Measurements from ENCODE around the gene CLDN4. TPM values are rescaled to one million over a fixed set of nuclear protein-coding genes. Genes with fewer than 3 reads are reported as not detected.
A peak's percentile ranks its signal among the peaks of the same experiment; 100 is the strongest.

Gene CLDN4
- total and polyA plus RNA-seq, 2 donors (not counting 3 experiments of a cell fraction or from before 2014, with no cell fraction given), result 0.13 to 0.15 TPM

- TF ChIP-seq CTCF (IDR thresholded peaks at IDR 0.05; ENCODE audit: extremely low read depth in 1 of 2, insufficient read depth in 1 of 2, low read depth in 1 of 2, low read length in 2 of 2), result peak; percentile 61 to 77
- no peak for TF ChIP-seq POLR2AphosphoS5 (IDR thresholded peaks at IDR 0.05; ENCODE audit: insufficient read depth, low read depth, low read length)
- Histone ChIP-seq H3K4me1 (ENCODE audit: control insufficient read depth, extremely low read depth, insufficient read depth, low read length) (no peaks in the 10 kb centered on the region), H2AFZ (ENCODE audit: low read depth, low read length) (no peak overlapping the region), H3K9ac (replicated peaks; ENCODE audit: extremely low read depth, insufficient read depth, low read length) (no peak overlapping the region), H3K27me3 (ENCODE audit: control insufficient read depth in 2 of 2, insufficient read depth in 2 of 2, low read length in 2 of 2) (no peaks in the 10 kb centered on the region), H3K4me2 (ENCODE audit: insufficient read depth, low read length) (no peak overlapping the region), H3K79me2 (ENCODE audit: control insufficient read depth, insufficient read depth, low read length) (no peaks in the 10 kb centered on the region), H3K36me3 (ENCODE audit: control insufficient read depth in 2 of 2, extremely low read depth in 1 of 2, insufficient read depth in 2 of 2, low read length in 2 of 2) (no peaks in the 10 kb centered on the region), H3K9me1 (replicated peaks; ENCODE audit: control insufficient read depth, extremely low read depth, insufficient read depth, low read length) (no peaks in the 10 kb centered on the region), H4K20me1 (replicated peaks; ENCODE audit: control insufficient read depth, extremely low read depth, insufficient read depth, low read length) (no peaks in the 10 kb centered on the region), H3K9me3 (replicated peaks; ENCODE audit: control insufficient read depth, insufficient read depth, low read length) (no peaks in the 10 kb centered on the region), H3K4me3 (replicated peaks in 1 of 3; ENCODE audit: insufficient read depth in 1 of 3, low read depth in 1 of 3, low read length in 3 of 3) (no peak overlapping the region), H3K27ac (ENCODE audit: insufficient read depth, low read depth, low read length) (no peak overlapping the region)
- intact Hi-C loops (cut with micrococcal nuclease), result loop anchor here (1.0 to 2.0 kb wide), 5 partner anchors 113 to 527 kb away; no protein-coding TSS in a partner anchor
- dilution Hi-C loops (cut with MboI; ENCODE audit: extremely low pct_ligation_motif_present, low sequenced_read_pairs), result no loop called here
- FAIRE-seq (peak; percentile 83), DNase-seq (ENCODE audit: low read depth, low spot score) (peak; percentile 62)
- CTCF ChIA-PET, result interaction anchor here (0.6 to 4.7 kb wide), 18 partner anchors 9 to 535 kb away, joined by 3 to 105 read pairs (median 5); partner anchors contain the start of genes ELN and LIMK1
- no TSS peak for BruUV-seq (replicated peaks)
- POLR2A ChIA-PET, result no interaction called here
These were observed 35.1 kb downstream of the CLDN4 start for GRCh38 chr7:73865738-73866445.

GRCh38 chr7:73866446-73866767 is 35.6 kb downstream of the CLDN4 start:
- Histone ChIP-seq H3K36me3 (ENCODE audit: control insufficient read depth in 2 of 2, extremely low read depth in 1 of 2, insufficient read depth in 2 of 2, low read length in 2 of 2) (no peaks in the 10 kb centered on the region), H3K4me3 (replicated peaks in 1 of 3; ENCODE audit: insufficient read depth in 1 of 3, low read depth in 1 of 3, low read length in 3 of 3) (no peak overlapping the region), H3K9me1 (replicated peaks; ENCODE audit: control insufficient read depth, extremely low read depth, insufficient read depth, low read length) (no peaks in the 10 kb centered on the region), H3K27ac (ENCODE audit: insufficient read depth, low read depth, low read length) (no peak overlapping the region), H3K4me1 (ENCODE audit: control insufficient read depth, extremely low read depth, insufficient read depth, low read length) (no peaks in the 10 kb centered on the region), H3K27me3 (ENCODE audit: control insufficient read depth in 2 of 2, insufficient read depth in 2 of 2, low read length in 2 of 2) (no peaks in the 10 kb centered on the region), H3K4me2 (ENCODE audit: insufficient read depth, low read length) (no peak overlapping the region), H2AFZ (ENCODE audit: low read depth, low read length) (no peak overlapping the region), H3K9me3 (replicated peaks; ENCODE audit: control insufficient read depth, insufficient read depth, low read length) (no peaks in the 10 kb centered on the region), H3K9ac (replicated peaks; ENCODE audit: extremely low read depth, insufficient read depth, low read length) (no peak overlapping the region), H3K79me2 (ENCODE audit: control insufficient read depth, insufficient read depth, low read length) (no peaks in the 10 kb centered on the region), H4K20me1 (replicated peaks; ENCODE audit: control insufficient read depth, extremely low read depth, insufficient read depth, low read length) (no peaks in the 10 kb centered on the region)
- POLR2A ChIA-PET, result no interaction called here
- no TSS peak for BruUV-seq (replicated peaks)
- FAIRE-seq (no peak), DNase-seq (ENCODE audit: low read depth, low spot score) (no peak)
- intact Hi-C loops (cut with micrococcal nuclease), result loop anchor here (1.0 to 2.0 kb wide), 5 partner anchors 113 to 526 kb away; no protein-coding TSS in a partner anchor
- dilution Hi-C loops (cut with MboI; ENCODE audit: extremely low pct_ligation_motif_present, low sequenced_read_pairs), result no loop called here
- no peak for TF ChIP-seq EZH2 (IDR thresholded peaks at IDR 0.05; ENCODE audit: borderline replicate concordance, low read depth, low read length, severe bottlenecking)
- no peak for TF ChIP-seq GATA2 (IDR thresholded peaks at IDR 0.05; ENCODE audit: insufficient read depth, insufficient read length, low read depth, low read length)
- no peak for TF ChIP-seq CTCF (IDR thresholded peaks at IDR 0.05; ENCODE audit: extremely low read depth in 1 of 2, insufficient read depth in 1 of 2, low read depth in 1 of 2, low read length in 2 of 2)
- CTCF ChIA-PET, result interaction anchor here (0.6 to 4.7 kb wide), 14 partner anchors 9 to 535 kb away, joined by 3 to 105 read pairs (median 6); partner anchors contain the start of genes ELN and LIMK1
